ENCODE results near the gene KRTAP1-5. TPM values are rescaled to one million over a fixed set of nuclear protein-coding genes. Genes with fewer than 3 reads are reported as not detected.
"Not testable (repeated sequence)": the region's sequence is repeated elsewhere in the genome, so short reads cannot be mapped to it uniquely, and the experiment has no call there.

KRTAP1-5 gene, protein sequence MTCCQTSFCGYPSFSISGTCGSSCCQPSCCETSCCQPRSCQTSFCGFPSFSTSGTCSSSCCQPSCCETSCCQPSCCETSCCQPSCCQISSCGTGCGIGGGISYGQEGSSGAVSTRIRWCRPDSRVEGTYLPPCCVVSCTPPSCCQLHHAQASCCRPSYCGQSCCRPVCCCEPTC
- total RNA-seq, result not detected
- long read RNA-seq, result 0 reads

GRCh38 chr17:41026715-41027471 is at the start of gene KRTAP1-5:
Gene KRTAP1-5 (minus strand): TSS chr17:41027208. CDS start chr17:41027155, 53 bp downstream.
- intact Hi-C loops (cut with DNase I), result no loop called here
- DNase-seq (ENCODE audit: low spot score), result no peak

DNA sequence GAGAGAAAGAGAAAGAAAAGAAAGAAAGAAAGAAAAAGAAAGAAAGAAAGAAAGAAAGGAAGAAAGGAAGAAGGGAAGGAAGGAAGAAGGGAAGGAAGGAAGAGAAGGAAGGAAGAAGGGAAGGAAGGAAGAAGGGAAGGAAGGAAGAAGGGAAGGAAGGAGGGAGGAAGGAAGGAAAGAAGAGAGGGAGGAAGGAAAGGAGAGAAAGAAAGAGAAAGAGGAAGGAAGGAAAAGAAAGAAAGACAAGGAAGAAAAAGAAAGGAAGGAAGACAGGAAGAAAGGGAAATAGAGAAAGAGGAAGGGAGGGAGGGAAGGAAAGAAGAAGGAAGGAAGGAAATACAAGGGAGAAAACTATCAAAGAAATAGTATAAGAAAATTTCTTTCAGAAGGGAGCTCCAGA is 49.8 kb upstream of the KRTAP1-5 start:
- intact Hi-C loops (cut with DNase I), result no loop called here
- DNase-seq (ENCODE audit: low spot score), result no peak

GRCh38 chr17:41073676-41074075 is 46.7 kb upstream of the KRTAP1-5 start:
- DNase-seq (ENCODE audit: low spot score), result no peak
- intact Hi-C loops (cut with DNase I), result no loop called here

- no peak for DNase-seq (ENCODE audit: low spot score)
- intact Hi-C loops (cut with DNase I), result no loop called here
Observed at GRCh38 chr17:41071606-41072360, 44.8 kb upstream of the KRTAP1-5 start.

DNA sequence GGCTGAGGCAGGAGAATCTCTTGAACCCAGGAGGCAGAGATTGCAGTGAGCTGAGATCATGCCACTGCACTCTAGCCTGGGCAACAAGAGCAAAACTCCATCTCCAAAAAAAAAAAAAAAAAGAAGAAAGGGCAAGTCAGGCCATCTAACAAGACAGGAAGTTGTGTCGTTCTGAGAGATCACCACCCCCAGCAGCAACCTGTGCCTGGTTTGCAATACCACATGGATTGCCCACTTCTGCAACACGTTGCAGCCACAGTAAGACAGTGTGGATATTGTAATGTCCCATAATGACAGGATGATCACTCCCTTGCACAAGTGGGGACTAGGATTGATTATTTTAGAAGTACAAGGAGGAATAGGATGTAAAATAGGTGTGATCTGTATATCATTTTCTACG is 42.0 kb upstream of the KRTAP1-5 start:
- DNase-seq (ENCODE audit: low spot score), result no peak
- intact Hi-C loops (cut with DNase I), result no loop called here

DNA sequence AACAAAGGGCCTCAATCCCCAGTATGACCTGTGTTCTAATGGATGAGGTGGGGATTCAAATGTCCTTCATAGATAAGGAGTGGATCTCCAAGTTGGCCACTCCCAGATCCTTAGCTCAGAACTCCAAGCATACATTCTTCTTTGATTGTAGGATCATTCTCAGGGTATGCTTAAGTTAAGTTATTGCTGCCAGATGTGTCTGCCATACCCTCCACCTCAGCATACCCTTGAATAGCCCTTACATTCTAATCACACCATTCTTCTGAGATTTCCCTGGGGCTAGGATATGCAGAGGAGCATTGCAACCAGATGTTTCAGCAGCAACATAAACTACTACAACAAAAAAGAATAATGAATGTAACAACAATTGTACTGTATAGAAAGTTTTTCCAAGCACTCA is 40.3 kb upstream of the KRTAP1-5 start:
- DNase-seq (ENCODE audit: low spot score), result no peak
- intact Hi-C loops (cut with DNase I), result no loop called here

GRCh38 chr17:41065829-41066624 is 39.0 kb upstream of the KRTAP1-5 start, which contains the start of gene KRTAP2-4:
Gene KRTAP2-4 (minus strand): TSS chr17:41065879. CDS start chr17:41065845, 34 bp downstream.
- intact Hi-C loops (cut with DNase I), result no loop called here
- no peak for DNase-seq (ENCODE audit: low spot score)

DNA sequence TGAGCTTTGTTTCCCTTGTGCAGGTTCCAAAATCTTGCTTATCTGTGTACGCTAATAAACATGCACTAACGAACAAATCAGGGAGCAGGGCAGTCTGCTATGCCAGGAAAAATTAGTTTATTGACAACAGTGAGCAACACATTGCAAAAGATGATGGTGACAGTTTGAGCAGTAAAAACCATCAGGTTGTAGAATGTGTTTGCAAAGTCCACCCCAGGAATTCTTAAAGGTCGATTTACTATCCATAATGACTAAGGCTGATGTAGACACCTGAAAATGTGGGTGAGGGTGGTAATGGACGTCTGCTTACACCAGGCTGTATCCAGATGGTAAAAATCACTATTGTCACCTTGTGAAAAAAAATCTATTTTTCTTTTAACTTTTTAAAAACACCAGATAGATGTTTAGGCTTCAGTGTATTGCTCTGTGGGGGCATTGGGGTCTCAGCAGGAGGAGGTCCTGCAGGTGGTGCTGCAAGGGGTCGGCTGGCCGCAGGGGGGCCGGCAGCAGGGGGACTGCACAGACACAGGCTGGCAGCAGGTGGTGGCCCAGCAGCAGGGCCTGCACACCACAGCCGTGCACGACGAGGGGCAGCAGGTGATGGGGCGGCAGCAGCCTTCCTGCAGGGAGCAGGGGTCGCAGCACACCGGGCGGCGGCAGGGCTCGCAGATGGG is 38.1 kb upstream of the KRTAP1-5 start:
- DNase-seq (ENCODE audit: low spot score); intact Hi-C loops (cut with DNase I): not testable (repeated sequence)

DNA sequence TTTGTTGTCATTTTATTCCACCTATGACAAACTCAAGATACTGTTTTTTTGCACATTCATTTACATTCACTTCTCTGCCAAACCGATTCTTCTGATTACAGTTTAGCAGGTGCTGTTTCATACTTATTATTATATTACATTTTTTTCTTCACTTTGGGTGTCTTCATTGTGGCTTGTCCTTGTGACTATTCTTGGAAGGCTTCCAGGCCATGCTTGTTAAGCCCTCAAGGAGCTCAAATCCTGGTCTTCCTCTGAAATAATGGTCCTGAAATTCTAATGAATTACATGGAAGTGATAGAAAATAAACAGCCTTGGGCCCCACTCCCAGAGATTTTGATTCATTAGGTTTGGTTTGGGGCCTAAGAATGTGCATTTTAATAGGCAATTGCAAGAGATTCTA is 37.3 kb upstream of the KRTAP1-5 start:
- no peak for DNase-seq (ENCODE audit: low spot score)
- intact Hi-C loops (cut with DNase I), result no loop called here

- no peak for DNase-seq (ENCODE audit: low spot score)
- intact Hi-C loops (cut with DNase I), result no loop called here
Observed at GRCh38 chr17:41063449-41063848, 36.4 kb upstream of the KRTAP1-5 start.

DNA sequence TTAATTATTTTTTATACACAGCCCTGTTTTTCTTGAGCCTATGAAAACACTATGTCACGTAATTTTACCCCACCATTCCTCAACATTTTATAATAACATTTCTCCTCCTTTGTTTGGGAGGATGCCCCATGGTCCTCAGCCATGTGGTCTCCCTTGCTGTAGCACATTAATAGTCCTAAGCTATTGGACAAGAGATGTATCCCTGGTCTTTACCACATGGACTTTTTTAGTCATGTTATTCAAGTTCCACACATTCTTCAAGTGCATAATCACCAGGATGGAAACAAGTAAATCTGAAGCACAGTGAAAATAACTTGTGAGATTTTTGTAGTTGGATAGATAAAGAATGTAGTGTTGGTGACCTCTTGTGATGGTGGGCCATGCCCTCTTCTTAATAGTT is 35.0 kb upstream of the KRTAP1-5 start:
- intact Hi-C loops (cut with DNase I), result no loop called here
- DNase-seq (ENCODE audit: low spot score), result no peak

GRCh38 chr17:41060052-41060604 is 33.1 kb upstream of the KRTAP1-5 start, which contains the start of gene KRTAP2-3:
Gene KRTAP2-3 (minus strand): TSS chr17:41060114. CDS start chr17:41060050, 64 bp downstream.
- no peak for DNase-seq (ENCODE audit: low spot score)

DNA sequence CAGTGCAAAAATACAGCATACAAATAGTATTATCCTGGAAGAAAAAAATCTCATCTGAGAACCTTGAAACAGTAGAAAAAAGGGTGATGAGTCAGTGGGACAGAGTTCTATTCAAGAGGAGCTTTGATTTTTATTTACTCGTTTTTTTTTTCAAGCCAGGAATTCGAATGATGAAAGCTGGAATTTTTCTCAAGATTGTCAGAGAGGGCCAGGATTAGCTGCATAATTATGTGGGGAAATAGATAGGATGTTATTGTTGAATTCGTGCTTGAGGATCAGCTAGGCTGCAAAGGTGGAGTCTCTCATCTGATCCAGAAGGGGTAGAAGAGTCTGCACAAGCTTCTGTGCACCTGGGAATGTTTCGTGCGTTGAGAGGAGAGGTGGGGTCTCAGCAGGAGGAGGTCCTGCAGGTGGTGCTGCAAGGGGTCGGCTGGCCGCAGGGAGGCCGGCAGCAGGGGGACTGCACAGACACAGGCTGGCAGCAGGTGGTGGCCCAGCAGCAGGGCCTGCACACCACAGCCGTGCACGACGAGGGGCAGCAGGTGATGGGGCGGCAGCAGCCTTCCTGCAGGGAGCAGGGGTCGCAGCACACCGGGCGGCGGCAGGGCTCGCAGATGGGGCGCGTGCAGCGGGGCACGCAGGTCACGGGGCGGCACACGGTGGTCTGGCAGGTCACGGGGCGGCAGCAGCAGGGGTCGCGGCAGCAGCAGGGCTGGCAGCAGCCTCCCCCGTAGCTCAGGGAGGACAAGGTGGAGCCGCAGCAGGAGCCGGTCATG is 32.5 kb upstream of the KRTAP1-5 start:
- intact Hi-C loops (cut with DNase I); DNase-seq (ENCODE audit: low spot score): not testable (repeated sequence)

More at GRCh38 chr17:41060052-41060604, 33.1 kb upstream of the KRTAP1-5 start, which contains the start of gene KRTAP2-3:
- intact Hi-C loops (cut with DNase I), result no loop called here

GRCh38 chr17:41058741-41059140 is 31.7 kb upstream of the KRTAP1-5 start:
- intact Hi-C loops (cut with DNase I), result no loop called here
- DNase-seq (ENCODE audit: low spot score), result no peak

DNA sequence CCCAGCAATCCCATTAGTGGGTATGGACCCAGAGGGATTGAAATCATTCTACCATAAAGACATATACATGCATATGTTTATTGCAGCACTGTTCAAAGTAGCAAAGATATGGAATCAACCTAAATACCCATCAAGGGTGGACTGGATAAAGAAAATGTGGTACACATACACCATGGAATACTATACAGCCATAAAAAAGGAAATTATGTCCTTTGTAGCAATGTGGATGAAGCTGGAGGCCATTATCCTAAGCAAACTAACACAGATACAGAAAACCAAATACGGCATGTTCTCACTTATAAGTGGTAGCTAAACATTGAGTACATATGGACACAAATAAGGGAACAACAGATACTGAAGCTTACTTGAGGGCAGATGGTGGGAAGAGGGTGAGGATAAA is 30.5 kb upstream of the KRTAP1-5 start:
- DNase-seq (ENCODE audit: low spot score), result no peak
- intact Hi-C loops (cut with DNase I), result no loop called here

- DNase-seq (ENCODE audit: low spot score); intact Hi-C loops (cut with DNase I): not testable (repeated sequence)
Observed at GRCh38 chr17:41055130-41055529, 28.1 kb upstream of the KRTAP1-5 start, which contains the start of gene KRTAP2-2. Gene KRTAP2-2 (minus strand): TSS chr17:41055230. CDS start chr17:41055211, 19 bp downstream.

DNA sequence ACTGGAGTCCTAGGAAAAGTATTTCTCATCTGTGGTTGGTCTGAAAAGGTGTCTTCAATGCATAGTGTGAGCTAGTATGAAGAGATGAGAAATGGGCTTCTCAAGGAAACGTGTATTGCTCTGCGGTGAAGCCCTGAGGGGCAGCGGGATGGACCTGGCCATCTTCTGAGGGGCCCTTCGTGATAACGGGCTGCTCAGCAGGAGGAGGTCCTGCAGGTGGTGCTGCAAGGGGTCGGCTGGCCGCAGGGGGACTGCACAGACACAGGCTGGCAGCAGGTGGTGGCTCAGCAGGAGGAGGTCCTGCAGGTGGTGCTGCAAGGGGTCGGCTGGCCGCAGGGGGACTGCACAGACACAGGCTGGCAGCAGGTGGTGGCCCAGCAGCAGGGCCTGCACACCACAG is 27.5 kb upstream of the KRTAP1-5 start:
- DNase-seq (ENCODE audit: low spot score); intact Hi-C loops (cut with DNase I): not testable (repeated sequence)

DNA sequence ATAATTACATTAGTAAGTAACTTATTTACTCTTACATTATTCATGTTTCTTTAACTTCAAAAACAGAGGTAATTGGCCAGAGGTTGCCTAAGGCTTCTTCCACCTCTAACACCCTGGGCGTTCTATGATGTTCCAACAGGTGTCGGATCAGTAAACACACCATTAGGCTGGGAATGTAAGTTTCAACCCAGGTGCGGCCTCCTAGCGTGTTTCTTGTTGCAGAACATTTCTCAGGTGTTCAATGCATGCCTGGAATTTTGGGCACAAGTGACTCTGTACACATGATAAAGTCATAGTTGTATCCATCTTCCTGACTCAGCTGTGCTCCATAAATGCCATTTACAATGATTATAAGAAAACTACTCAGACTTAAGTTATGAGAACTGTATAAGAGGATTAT is 27.0 kb upstream of the KRTAP1-5 start:
- DNase-seq (ENCODE audit: low spot score), result no peak
- intact Hi-C loops (cut with DNase I), result no loop called here

Measured in cardiac septum (tissue), 1 donor.